C4-2B (cell line): ENCODE results near the gene NPTXR.

Source experiments
- H3K27ac ChIP-seq: fragments of 450-650 bp; 2 replicates; pipeline ENCODE4 v1.5.1; 2017
- CTCF ChIP-seq: fragments of 450-650 bp; conservative IDR thresholded peaks from 2 replicates; pipeline ENCODE4 v1.5.1; 2017; ENCODE audit warnings: mild to moderate bottlenecking
- ZFX ChIP-seq: fragments of 450-650 bp; IDR thresholded peaks from 2 replicates; pipeline ENCODE4 v1.6.1; 2017

NPTXR gene

GRCh38 chr22:38782402-38783094 is 61.3 kb downstream of the NPTXR start:
- H3K27ac ChIP-seq, result no peak overlapping the region
- no peak for TF ChIP-seq ZFX
- no peak for TF ChIP-seq CTCF

- no peak for TF ChIP-seq ZFX
- no peak for TF ChIP-seq CTCF
- no peak overlapping the region for H3K27ac ChIP-seq
Observed at GRCh38 chr22:38781033-38781432, 62.8 kb downstream of the NPTXR start.

- TF ChIP-seq CTCF (no peak), ZFX (no peak)
- H3K27ac ChIP-seq, result no peak overlapping the region
Observed at GRCh38 chr22:38777087-38777671, 66.6 kb downstream of the NPTXR start.

- no peak for TF ChIP-seq ZFX
- no peak for TF ChIP-seq CTCF
- H3K27ac ChIP-seq, result no peak overlapping the region
Observed at GRCh38 chr22:38776086-38776485, 67.7 kb downstream of the NPTXR start.

GRCh38 chr22:38775656-38776055 is 68.2 kb downstream of the NPTXR start:
- no peak overlapping the region for H3K27ac ChIP-seq
- no peak for TF ChIP-seq ZFX
- TF ChIP-seq CTCF, result no peak

- TF ChIP-seq CTCF (no peak), ZFX (no peak)
- H3K27ac ChIP-seq, result no peak overlapping the region
Observed at GRCh38 chr22:38774496-38775166, 69.2 kb downstream of the NPTXR start.

GRCh38 chr22:38773363-38773946 is 70.4 kb downstream of the NPTXR start:
- TF ChIP-seq ZFX, result no peak
- no peak for TF ChIP-seq CTCF
- H3K27ac ChIP-seq, result no peak overlapping the region
